Natural killer cell (primary cell): ENCODE measurements around the gene SLFN12. TPM values are rescaled to one million over a fixed set of nuclear protein-coding genes. Genes with fewer than 3 reads are reported as not detected.
A peak's percentile ranks its signal among the peaks of the same experiment; 100 is the strongest.
"Not testable (repeated sequence)": the region's sequence is repeated elsewhere in the genome, so short reads cannot be mapped to it uniquely, and the experiment has no call there.

ENCODE experiments used
- ATAC-seq, 3 donors: fragments of 150-1000 bp in 2 of 3; fragments of 200-7000 bp in 1 of 3; cut with Tn5 transposase; 1 replicate in 1 of 3; 2 replicates in 2 of 3; pipeline ENCODE4 v1.10.0; 2021; ENCODE audit warnings: mild to moderate bottlenecking in 2 of 3, moderate library complexity in 2 of 3
- DNase-seq, 2 donors: peaks; one replicate each; pipeline versions ENCODE4 v3.0.0 to v3.0.0-alpha.2; 2013 to 2021; ENCODE audit warnings: mixed read lengths in 1 of 2
- H3K27ac ChIP-seq: one replicate; pipeline ENCODE4 v1.5.1; 2013; ENCODE audit warnings: mild to moderate bottlenecking, low read length
- H3K27me3 ChIP-seq: one replicate; pipeline ENCODE4 v1.6.1; 2013; ENCODE audit warnings: low read length; ENCODE audit not compliant: control insufficient read depth, insufficient read depth
- H3K36me3 ChIP-seq: one replicate; pipeline ENCODE4 v1.6.1; 2013; ENCODE audit warnings: low read length; ENCODE audit not compliant: control insufficient read depth, insufficient read depth
- H3K4me1 ChIP-seq: one replicate; pipeline ENCODE4 v1.6.1; 2013; ENCODE audit warnings: low read length; ENCODE audit not compliant: control insufficient read depth, insufficient read depth
- H3K4me3 ChIP-seq: one replicate; pipeline ENCODE4 v1.5.1; 2013; ENCODE audit warnings: low read length
- H3K9me3 ChIP-seq: one replicate; pipeline ENCODE4 v1.6.1; 2013; ENCODE audit warnings: low read length; ENCODE audit not compliant: control insufficient read depth, insufficient read depth
- H3K27ac Mint-ChIP-seq, 2 donors: one replicate each; pipeline ENCODE4 v1.8.0; 2022; ENCODE audit warnings: mild to moderate bottlenecking in 2 of 2, mixed read lengths in 2 of 2, moderate library complexity in 1 of 2
- H3K27me3 Mint-ChIP-seq, 2 donors: one replicate each; pipeline ENCODE4 v1.8.0; 2022; ENCODE audit warnings: low read depth in 2 of 2, mixed read lengths in 2 of 2
- H3K36me3 Mint-ChIP-seq: one replicate; pipeline ENCODE4 v1.8.0; 2022; ENCODE audit warnings: mixed read lengths
- H3K4me1 Mint-ChIP-seq, 2 donors: one replicate each; pipeline ENCODE4 v1.8.0; 2022; ENCODE audit warnings: mixed read lengths in 2 of 2
- H3K4me3 Mint-ChIP-seq: one replicate; pipeline ENCODE4 v1.8.0; 2022; ENCODE audit warnings: mild to moderate bottlenecking, moderate library complexity, mixed read lengths
- H3K9me3 Mint-ChIP-seq, 2 donors: one replicate each; pipeline ENCODE4 v1.8.0; 2022; ENCODE audit warnings: mixed read lengths in 2 of 2
- CTCF ChIP-seq: fragments of 200-600 bp; IDR thresholded peaks from one replicate; pipeline ENCODE4 v1.8.0; 2022; ENCODE audit warnings: antibody characterized with exemption
- WGBS: methylation state at CpG from one replicate; pipeline ENCODE4 v1.1.7; 2013; ENCODE audit warnings: missing lambda C conversion rate; ENCODE audit not compliant: insufficient coverage; 5-methylcytosine and 5-hydroxymethylcytosine counted together
- intact Hi-C: fragments of 100-400 bp; cut with micrococcal nuclease; formaldehyde crosslinking; loops from one replicate; pipeline ENCODE4 v1.14.2; 2022
- total RNA-seq, 4 donors: library from RNA; stranded (reverse); fragments of 120-200 nt in 1 of 4; gene quantifications; one replicate each; pipeline versions ENCODE4 v1.2.3 to v1.2.4, GENCODE V29; 2013 to 2022

Gene SLFN12
- total RNA-seq, 3 donors from 2014 or later (not counting 1 experiment from before 2014, with no cell fraction given) = 18.6 to 30.9 (median 21.8) TPM

GRCh38 chr17:35414247-35414646 is 18.1 kb downstream of the SLFN12 start:
- no peaks in the 10 kb centered on the region for H3K9me3 ChIP-seq
- peaks cover 46% of the 10 kb centered on the region for H3K36me3 Mint-ChIP-seq
- 100% methylated on average over 1 of the region's 1 CpG for WGBS
- H3K4me3 Mint-ChIP-seq = no peak overlapping the region
- ATAC-seq = no peak
- TF ChIP-seq CTCF = no peak
- no peaks in the 10 kb centered on the region for H3K27me3 Mint-ChIP-seq
- no peak overlapping the region for H3K27ac ChIP-seq
- intact Hi-C loops = no loop called here
- peaks cover 13 to 14% of the 10 kb centered on the region in 2 donors for H3K4me1 Mint-ChIP-seq
- H3K36me3 ChIP-seq = peaks cover 42% of the 10 kb centered on the region
- no peaks in the 10 kb centered on the region for H3K9me3 Mint-ChIP-seq
- H3K4me1 ChIP-seq = no peaks in the 10 kb centered on the region
- H3K27ac Mint-ChIP-seq = no peak overlapping the region
- no peak for DNase-seq
- no peak overlapping the region for H3K4me3 ChIP-seq
- no peaks in the 10 kb centered on the region for H3K27me3 ChIP-seq

- 95% methylated on average over 23 of the region's 26 CpGs for WGBS
- H3K36me3 Mint-ChIP-seq = peaks cover 20% of the 10 kb centered on the region
Observed at GRCh38 chr17:35407531-35407930, 24.8 kb downstream of the SLFN12 start.

GRCh38 chr17:35406568-35406967 is 25.7 kb downstream of the SLFN12 start:
- no peak for TF ChIP-seq CTCF
- Mint-ChIP-seq H3K4me1 (no peaks in the 10 kb centered on the region), H3K36me3 (peaks cover 16% of the 10 kb centered on the region), H3K9me3 (no peaks in the 10 kb centered on the region), H3K27me3 (no peaks in the 10 kb centered on the region), H3K27ac (no peak overlapping the region), H3K4me3 (no peak overlapping the region)
- Histone ChIP-seq H3K4me1 (no peaks in the 10 kb centered on the region), H3K9me3 (no peaks in the 10 kb centered on the region), H3K4me3 (no peak overlapping the region), H3K27me3 (no peaks in the 10 kb centered on the region), H3K27ac (no peak overlapping the region), H3K36me3 (peaks cover 32% of the 10 kb centered on the region)
- intact Hi-C loops = no loop called here
- no CpG with 5 or more reads among the region's 1 CpG for WGBS
- ATAC-seq (no peak), DNase-seq (no peak)

More at GRCh38 chr17:35407531-35407930, 24.8 kb downstream of the SLFN12 start:
- H3K4me1 ChIP-seq = no peaks in the 10 kb centered on the region
- H3K9me3 ChIP-seq = no peaks in the 10 kb centered on the region
- peaks cover 40% of the 10 kb centered on the region for H3K36me3 ChIP-seq
- no peak for TF ChIP-seq CTCF
- Mint-ChIP-seq H3K4me1 (no peaks in the 10 kb centered on the region), H3K27ac (no peak overlapping the region), H3K27me3 (no peaks in the 10 kb centered on the region), H3K9me3 (no peaks in the 10 kb centered on the region), H3K4me3 (no peak overlapping the region)
- intact Hi-C loops = no loop called here
- no peaks in the 10 kb centered on the region for H3K27me3 ChIP-seq
- no peak overlapping the region for H3K4me3 ChIP-seq
- ATAC-seq (no peak), DNase-seq (no peak)
- no peak overlapping the region for H3K27ac ChIP-seq

- no peak for ATAC-seq
- H3K9me3 Mint-ChIP-seq = no peaks in the 10 kb centered on the region
Observed at GRCh38 chr17:35404360-35404759, 27.9 kb downstream of the SLFN12 start.

GRCh38 chr17:35393783-35394182 is 38.5 kb downstream of the SLFN12 start:
- ATAC-seq, H3K27me3 Mint-ChIP-seq, H3K4me3 Mint-ChIP-seq, DNase-seq, H3K4me1 Mint-ChIP-seq, H3K27me3 ChIP-seq, H3K4me3 ChIP-seq, H3K4me1 ChIP-seq, H3K36me3 ChIP-seq, H3K27ac Mint-ChIP-seq, H3K9me3 Mint-ChIP-seq, H3K9me3 ChIP-seq, intact Hi-C loops, H3K27ac ChIP-seq, H3K36me3 Mint-ChIP-seq: not testable (repeated sequence)
- 95% methylated on average over 13 of the region's 13 CpGs for WGBS

More at GRCh38 chr17:35404360-35404759, 27.9 kb downstream of the SLFN12 start:
- no peak for TF ChIP-seq CTCF
- H3K4me1 Mint-ChIP-seq = no peaks in the 10 kb centered on the region
- no CpG with 5 or more reads among the region's 1 CpG for WGBS
- H3K4me1 ChIP-seq = no peaks in the 10 kb centered on the region
- intact Hi-C loops = no loop called here
- H3K27me3 ChIP-seq = no peaks in the 10 kb centered on the region
- DNase-seq = peak in 1 of 2 donors; percentile 6
- no peaks in the 10 kb centered on the region for H3K27me3 Mint-ChIP-seq
- H3K36me3 Mint-ChIP-seq = peaks cover 1% of the 10 kb centered on the region
- no peak overlapping the region for H3K4me3 Mint-ChIP-seq
- H3K27ac Mint-ChIP-seq = no peak overlapping the region
- H3K36me3 ChIP-seq = peaks cover 11% of the 10 kb centered on the region
- H3K9me3 ChIP-seq = no peaks in the 10 kb centered on the region
- no peak overlapping the region for H3K4me3 ChIP-seq
- no peak overlapping the region for H3K27ac ChIP-seq
